Sciatic nerve (tissue), 2 donors: ENCODE results near the gene POGK. TPM values are rescaled to one million over a fixed set of nuclear protein-coding genes. Genes with fewer than 3 reads are reported as not detected.
A peak's percentile ranks its signal among the peaks of the same experiment; 100 is the strongest.
"Not testable (repeated sequence)": the region's sequence is repeated elsewhere in the genome, so short reads cannot be mapped to it uniquely, and the experiment has no call there.

Experiments
- ATAC-seq: fragments of 200-7000 bp; cut with Tn5 transposase; one replicate; pipeline ENCODE4 v1.9.1; 2020; ENCODE audit warnings: mild to moderate bottlenecking, moderate library complexity
- DNase-seq: peaks from one replicate; pipeline ENCODE4 v3.0.0-alpha.2; 2020; ENCODE audit warnings: low spot score
- intact Hi-C: fragments of 100-400 bp; cut with DNase I; formaldehyde crosslinking; loops from one replicate; pipeline ENCODE4 v1.14.2; 2022
- total RNA-seq: library from RNA; stranded (reverse); fragmentation: NEBNext Ultra II Directional; extraction: Animal tissue kit (Norgen Biotek cat#: 25700); gene quantifications from one replicate; pipeline ENCODE4 v1.2.1, GENCODE V29; 2021
- donor health status: DM: no; HTN: no; CAD: no.
- donor health status: DM: no; HTN: no; CAD: no.

The POGK gene
- total RNA-seq, 1 donor from 2014 or later: 55.1 TPM

GRCh38 chr1:166848193-166848592 lies 8.9 kb downstream of the POGK start:
- ATAC-seq: no peak
- intact Hi-C loops: no loop called here
- no peak for DNase-seq

GRCh38 chr1:166849135-166849534 lies 9.9 kb downstream of the POGK start:
- intact Hi-C loops: no loop called here
- no peak for DNase-seq
- no peak for ATAC-seq

- no peak for ATAC-seq
- intact Hi-C loops: no loop called here
- no peak for DNase-seq
Measured at GRCh38 chr1:166852918-166853317, 13.6 kb downstream of the POGK start.

GRCh38 chr1:166855558-166855957 lies 16.3 kb downstream of the POGK start:
- ATAC-seq (no peak), DNase-seq (no peak)
- intact Hi-C loops: no loop called here

GRCh38 chr1:166857995-166858394 lies 18.7 kb downstream of the POGK start:
- ATAC-seq (no peak), DNase-seq (no peak)
- intact Hi-C loops: no loop called here

GRCh38 chr1:166858726-166859419 lies 19.6 kb downstream of the POGK start:
- no peak for DNase-seq
- intact Hi-C loops: no loop called here
- peak; percentile 81 for ATAC-seq

GRCh38 chr1:166859597-166859996 lies 20.3 kb downstream of the POGK start:
- ATAC-seq (no peak), DNase-seq (no peak)
- intact Hi-C loops: no loop called here

- peak; percentile 84 for ATAC-seq
- intact Hi-C loops: no loop called here
Measured at GRCh38 chr1:166865926-166866325, 26.7 kb downstream of the POGK start.

GRCh38 chr1:166868639-166869038 lies 29.4 kb downstream of the POGK start:
- ATAC-seq: no peak
- no peak for DNase-seq
- intact Hi-C loops: no loop called here

More at GRCh38 chr1:166865926-166866325, 26.7 kb downstream of the POGK start:
- no peak for DNase-seq

- intact Hi-C loops: no loop called here
- no peak for DNase-seq
- ATAC-seq: no peak
Measured at GRCh38 chr1:166869318-166870099, 30.2 kb downstream of the POGK start.

GRCh38 chr1:166870584-166870983 lies 31.3 kb downstream of the POGK start:
- intact Hi-C loops: no loop called here
- DNase-seq: no peak
- no peak for ATAC-seq

- DNase-seq (no peak), ATAC-seq (no peak)
- intact Hi-C loops: no loop called here
Measured at GRCh38 chr1:166874464-166874863, 35.2 kb downstream of the POGK start.

GRCh38 chr1:166875302-166875733 lies 36.0 kb downstream of the POGK start:
- ATAC-seq: no peak
- intact Hi-C loops: no loop called here
- DNase-seq: no peak

GRCh38 chr1:166875734-166876539 lies 36.7 kb downstream of the POGK start, which contains the start of gene TADA1:
Gene TADA1 (minus strand): TSS chr1:166876264. CDS start chr1:166876233, 31 bp downstream.
- intact Hi-C loops: no loop called here
- DNase-seq: peak; percentile 98
- peak; percentile 100 for ATAC-seq

GRCh38 chr1:166876540-166876838 lies 37.2 kb downstream of the POGK start:
- intact Hi-C loops: no loop called here
- ATAC-seq (no peak), DNase-seq (no peak)

- ATAC-seq, DNase-seq, intact Hi-C loops: not testable (repeated sequence)
Measured at GRCh38 chr1:166878173-166878917, 39.1 kb downstream of the POGK start.

- intact Hi-C loops: no loop called here
- DNase-seq (no peak), ATAC-seq (no peak)
Measured at GRCh38 chr1:166882893-166883292, 43.6 kb downstream of the POGK start.

- intact Hi-C loops: no loop called here
- DNase-seq: peak; percentile 73
- peak; percentile 72 for ATAC-seq
Measured at GRCh38 chr1:166884040-166884642, 44.9 kb downstream of the POGK start.

GRCh38 chr1:166884971-166885370 lies 45.7 kb downstream of the POGK start:
- DNase-seq (no peak), ATAC-seq (no peak)
- intact Hi-C loops: no loop called here
